CD4-positive, alpha-beta T cell treated with Interleukin-6 for 4 hours (primary cell): ENCODE measurements around the gene CRPPA.
"Not testable (repeated sequence)": the region's sequence is repeated elsewhere in the genome, so short reads cannot be mapped to it uniquely, and the experiment has no call there.

Source experiments
- DNase-seq: peaks from one replicate; pipeline ENCODE4 v3.0.0-alpha.2; 2020; ENCODE audit warnings: mixed read lengths

Gene CRPPA

DNA sequence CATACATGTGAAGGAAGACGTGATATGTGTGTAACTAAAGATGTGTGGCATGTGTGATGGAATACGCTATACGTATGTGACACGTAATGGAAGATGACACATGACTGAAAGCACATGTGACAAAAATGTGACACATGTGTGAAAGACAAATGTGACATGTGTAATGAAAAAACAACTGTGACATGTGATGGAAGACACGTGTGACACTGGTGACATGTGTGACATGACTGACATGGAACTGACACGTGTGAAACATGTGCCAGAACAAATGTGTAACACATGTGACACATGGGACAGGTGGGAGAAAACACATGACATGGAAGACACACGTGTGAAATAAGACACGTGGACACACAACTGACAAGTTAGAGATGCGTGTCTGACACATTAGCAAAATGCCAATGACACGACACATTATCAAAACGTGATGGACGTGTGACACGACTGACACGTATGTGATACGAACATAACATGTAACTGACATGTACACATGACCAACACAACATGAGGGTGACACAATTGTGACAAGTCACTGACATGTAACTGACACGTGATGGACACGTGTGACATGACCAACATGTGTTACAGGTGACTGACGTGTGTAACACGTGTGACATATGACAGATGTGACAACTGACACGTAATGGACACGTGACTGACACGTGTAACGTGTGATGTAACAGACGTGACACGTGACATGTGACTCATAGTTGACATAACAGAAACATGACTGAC, 24.4 kb downstream of the CRPPA start:
- no peak for DNase-seq

DNA sequence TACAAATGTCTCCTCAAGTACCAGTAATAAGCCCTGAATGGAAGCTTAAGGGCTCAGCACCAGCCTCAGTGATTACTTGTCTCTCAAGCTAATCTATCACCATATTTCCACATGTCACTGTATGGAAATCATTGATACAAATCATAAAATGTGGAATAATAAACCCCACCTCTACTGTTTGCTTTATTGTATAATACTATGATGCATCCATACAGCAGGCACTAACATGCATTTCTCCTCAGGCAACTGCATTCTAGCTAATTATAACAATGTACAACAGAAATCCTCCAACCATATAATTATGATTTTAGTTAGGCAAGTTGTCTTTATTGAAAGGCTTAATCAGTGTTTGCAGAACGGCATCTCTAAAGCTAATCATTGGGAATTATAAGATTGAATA, 26.2 kb downstream of the CRPPA start:
- no peak for DNase-seq

DNA sequence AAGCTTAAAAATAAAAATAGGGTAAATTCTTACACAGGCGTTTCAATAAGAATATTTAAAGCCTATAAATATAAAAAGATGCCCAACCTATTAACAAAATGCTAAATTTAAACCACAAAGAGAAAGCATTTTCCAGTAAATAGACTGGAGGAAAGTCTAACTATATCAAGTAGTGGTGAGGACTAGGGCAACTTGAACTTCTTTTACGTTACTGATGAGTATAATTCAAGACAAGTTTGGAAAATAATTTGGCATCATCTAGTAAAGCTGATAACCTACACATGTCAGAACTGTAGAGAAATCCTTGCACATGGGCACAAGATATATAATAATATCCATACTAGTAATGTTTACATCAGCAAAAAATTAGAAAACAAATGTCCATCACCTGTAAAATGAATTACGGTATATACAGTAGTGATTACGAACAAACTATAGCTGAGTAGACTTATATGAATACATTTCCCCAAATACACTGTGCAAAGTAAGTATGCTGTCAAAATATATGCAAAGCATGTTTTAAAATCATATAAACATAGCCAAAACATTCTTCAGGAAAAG, 27.4 kb downstream of the CRPPA start:
- no peak for DNase-seq

DNA sequence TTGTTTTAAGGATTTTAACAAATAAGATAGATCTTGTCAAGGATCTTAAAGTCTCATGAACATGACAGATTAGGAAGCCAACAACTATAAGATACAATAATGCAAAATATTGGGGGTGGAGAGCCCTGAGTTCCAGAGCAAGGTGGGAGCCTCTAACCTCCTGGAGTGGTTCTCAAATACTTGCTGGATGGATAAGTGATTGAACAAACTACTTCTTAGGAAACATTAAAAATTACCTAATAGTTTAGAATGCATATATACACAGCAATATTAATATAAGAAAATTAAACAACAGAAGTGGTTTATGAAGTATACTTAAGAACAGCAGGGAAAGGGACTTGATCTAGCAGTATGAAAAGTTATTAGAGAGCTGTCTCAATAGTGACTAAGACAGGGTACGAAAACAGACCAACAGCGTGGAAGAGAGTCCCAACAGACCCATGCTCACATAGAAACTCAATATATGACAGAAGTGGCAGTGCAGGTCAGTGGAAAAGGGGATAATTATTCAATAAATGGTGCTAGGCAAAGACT, 28.3 kb downstream of the CRPPA start:
- DNase-seq: no peak

DNA sequence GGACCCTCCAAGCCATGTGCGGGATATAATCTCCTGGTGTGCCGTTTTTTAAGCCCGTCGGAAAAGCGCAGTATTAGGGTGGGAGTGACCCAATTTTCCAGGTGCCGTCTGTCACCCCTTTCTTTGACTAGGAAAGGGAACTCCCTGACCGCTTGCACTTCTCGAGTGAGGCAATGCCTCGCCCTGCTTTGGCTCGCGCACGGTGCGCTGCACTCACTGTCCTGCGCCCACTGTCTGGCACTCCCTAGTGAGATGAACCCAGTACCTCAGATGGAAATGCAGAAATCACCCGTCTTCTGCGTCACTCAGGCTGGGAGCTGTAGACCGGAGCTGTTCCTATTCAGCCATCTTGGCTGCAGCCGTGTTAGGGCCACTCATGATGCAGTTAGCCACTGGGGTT, 37.6 kb downstream of the CRPPA start:
- not testable (repeated sequence) for DNase-seq

DNA sequence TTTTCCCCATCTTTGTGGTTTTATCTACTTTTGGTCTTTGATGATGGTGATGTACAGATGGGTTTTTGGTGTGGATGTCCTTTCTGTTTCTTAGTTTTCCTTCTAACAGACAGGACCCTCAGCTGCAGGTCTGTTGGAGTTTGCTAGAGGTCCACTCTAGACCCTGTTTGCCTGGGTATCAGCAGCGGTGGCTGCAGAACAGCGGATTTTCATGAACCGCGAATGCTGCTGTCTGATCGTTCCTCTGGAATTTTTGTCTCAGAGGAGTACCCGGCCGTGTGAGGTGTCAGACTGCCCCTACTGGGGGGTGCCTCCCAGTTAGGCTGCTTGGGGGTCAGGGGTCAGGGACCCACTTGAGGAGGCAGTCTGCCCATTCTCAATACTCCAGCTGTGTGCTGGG, 38.2 kb downstream of the CRPPA start:
- DNase-seq: not testable (repeated sequence)
